HEK293T (cell line): Measurements from ENCODE around the gene RBMXL3.

Experiments used
- ARNT ChIP-seq: fragments of 450-650 bp; IDR thresholded peaks from 2 replicates; pipeline ENCODE4 v1.6.1; 2017; ENCODE audit warnings: mild to moderate bottlenecking
- CTBP1 ChIP-seq: fragments of 450-650 bp; IDR thresholded peaks from 2 replicates; pipeline ENCODE4 v1.6.1; 2016; ENCODE audit warnings: borderline replicate concordance
- ELF4 ChIP-seq: fragments of 450-650 bp; IDR thresholded peaks from 2 replicates; pipeline ENCODE4 v1.6.1; 2017; ENCODE audit warnings: antibody characterized with exemption
- FOXK2 ChIP-seq: fragments of 450-650 bp; IDR thresholded peaks from 2 replicates; pipeline ENCODE4 v1.6.1; 2016; ENCODE audit warnings: mild to moderate bottlenecking
- FOXM1 ChIP-seq: fragments of 450-650 bp; IDR thresholded peaks from 2 replicates; pipeline ENCODE4 v1.6.1; 2017; ENCODE audit warnings: mild to moderate bottlenecking, borderline replicate concordance
- L3MBTL2 ChIP-seq: fragments of 450-650 bp; conservative IDR thresholded peaks from 2 replicates; pipeline ENCODE4 v1.6.1; 2016; ENCODE audit warnings: mild to moderate bottlenecking
- NFRKB ChIP-seq: fragments of 450-650 bp; IDR thresholded peaks from 2 replicates; pipeline ENCODE4 v1.6.1; 2016; ENCODE audit warnings: mild to moderate bottlenecking, moderate library complexity
- PKNOX1 ChIP-seq: fragments of 450-650 bp; IDR thresholded peaks from 2 replicates; pipeline ENCODE4 v1.6.1; 2016
- SP1 ChIP-seq: fragments of 450-650 bp; IDR thresholded peaks from 2 replicates; pipeline ENCODE4 v1.6.1; 2017
- SUZ12 ChIP-seq: fragments of 450-650 bp; IDR thresholded peaks from 2 replicates; pipeline ENCODE4 v1.6.1; 2016; ENCODE audit warnings: mild to moderate bottlenecking
- TARDBP ChIP-seq: fragments of 450-650 bp; IDR thresholded peaks from 2 replicates; pipeline ENCODE4 v1.6.1; 2016
- ZNF384 ChIP-seq: fragments of 450-650 bp; IDR thresholded peaks from 2 replicates; pipeline ENCODE4 v1.6.1; 2016

GRCh38 chrX:115189646-115190635 is 731 bp downstream of the RBMXL3 start:
- TF ChIP-seq ELF4: no peak
- no peak for TF ChIP-seq SUZ12
- TF ChIP-seq CTBP1: no peak
- TF ChIP-seq NFRKB: no peak
- no peak for TF ChIP-seq FOXM1
- TF ChIP-seq PKNOX1: no peak
- TF ChIP-seq TARDBP: no peak
- TF ChIP-seq L3MBTL2: no peak
- no peak for TF ChIP-seq SP1
- TF ChIP-seq ZNF384: no peak
- no peak for TF ChIP-seq FOXK2
- no peak for TF ChIP-seq ARNT
